Gastroesophageal sphincter (tissue), 3 donors: Measurements from ENCODE around the gene RASGRP3.

Experiments
- POLR2AphosphoS5 ChIP-seq: sonication (generic); formaldehyde crosslinking; IDR thresholded peaks from one replicate; pipeline ENCODE4 v1.6.1; 2017; ENCODE audit warnings: antibody characterized with exemption
- TF ChIP-seq, protein P1 (sequence below), 4 experiments: fragments of 200-600 bp in 2 of 4; fragments of 450-650 bp in 2 of 4; sonication (generic) in 1 of 4; IDR thresholded peaks; one replicate each; pipeline ENCODE4 v1.5.1; 2017 to 2019; ENCODE audit warnings: antibody characterized with exemption in 4 of 4, mild to moderate bottlenecking in 2 of 4, moderate library complexity in 2 of 4

DNA sequence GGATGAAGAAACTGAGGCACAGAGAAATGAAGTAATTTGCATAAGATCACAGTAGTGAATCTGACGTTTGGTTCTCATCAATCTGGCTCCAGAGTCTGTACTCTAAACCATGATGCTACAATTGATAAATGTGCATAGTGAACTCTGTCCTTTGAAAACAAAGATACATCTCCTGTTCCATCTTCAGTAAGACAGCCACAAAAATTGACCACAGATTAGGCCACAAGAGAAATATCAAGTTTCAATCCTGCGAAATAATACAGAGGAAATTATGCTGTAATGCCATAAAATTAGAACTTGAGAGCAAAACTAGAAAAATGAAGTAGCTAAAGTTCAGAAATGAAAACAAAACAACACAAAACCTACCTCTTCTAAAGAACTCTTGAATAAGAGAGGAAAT is 94.2 kb downstream of the RASGRP3 start:
- TF ChIP-seq POLR2AphosphoS5: no peak
- TF ChIP-seq, protein P1, sequence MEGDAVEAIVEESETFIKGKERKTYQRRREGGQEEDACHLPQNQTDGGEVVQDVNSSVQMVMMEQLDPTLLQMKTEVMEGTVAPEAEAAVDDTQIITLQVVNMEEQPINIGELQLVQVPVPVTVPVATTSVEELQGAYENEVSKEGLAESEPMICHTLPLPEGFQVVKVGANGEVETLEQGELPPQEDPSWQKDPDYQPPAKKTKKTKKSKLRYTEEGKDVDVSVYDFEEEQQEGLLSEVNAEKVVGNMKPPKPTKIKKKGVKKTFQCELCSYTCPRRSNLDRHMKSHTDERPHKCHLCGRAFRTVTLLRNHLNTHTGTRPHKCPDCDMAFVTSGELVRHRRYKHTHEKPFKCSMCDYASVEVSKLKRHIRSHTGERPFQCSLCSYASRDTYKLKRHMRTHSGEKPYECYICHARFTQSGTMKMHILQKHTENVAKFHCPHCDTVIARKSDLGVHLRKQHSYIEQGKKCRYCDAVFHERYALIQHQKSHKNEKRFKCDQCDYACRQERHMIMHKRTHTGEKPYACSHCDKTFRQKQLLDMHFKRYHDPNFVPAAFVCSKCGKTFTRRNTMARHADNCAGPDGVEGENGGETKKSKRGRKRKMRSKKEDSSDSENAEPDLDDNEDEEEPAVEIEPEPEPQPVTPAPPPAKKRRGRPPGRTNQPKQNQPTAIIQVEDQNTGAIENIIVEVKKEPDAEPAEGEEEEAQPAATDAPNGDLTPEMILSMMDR (IDR thresholded peaks at IDR 0.05): no peak
